Heart right ventricle (tissue), 16 donors: Measurements from ENCODE around the gene SFRP5. TPM values are rescaled to one million over a fixed set of nuclear protein-coding genes. Genes with fewer than 3 reads are reported as not detected.

ENCODE experiments used
- ATAC-seq, 8 donors: fragments of 200-7000 bp; cut with Tn5 transposase; one replicate each; pipeline ENCODE4 v1.9.1; 2020; ENCODE audit warnings: mild to moderate bottlenecking in 8 of 8, moderate library complexity in 8 of 8, moderate number of reproducible peaks in 1 of 8
- DNase-seq, 2 donors: peaks; one replicate each; pipeline ENCODE4 v3.0.0-alpha.2; 2020
- H3K27ac ChIP-seq, 10 donors: fragments of 200-600 bp; sonication (generic) in 2 of 10; one replicate each; pipeline versions ENCODE4 v1.5.0 to v1.8.0; 2020 to 2022; ENCODE audit warnings: mild to moderate bottlenecking in 3 of 10
- H3K27me3 ChIP-seq, 7 donors: fragments of 200-600 bp; one replicate each; pipeline ENCODE4 v1.8.0; 2021 to 2022; ENCODE audit warnings: mild to moderate bottlenecking in 2 of 7
- H3K36me3 ChIP-seq, 9 donors: fragments of 200-600 bp; sonication (generic) in 1 of 9; one replicate each; pipeline versions ENCODE4 v1.5.0 to v1.8.0; 2020 to 2022; ENCODE audit warnings: mild to moderate bottlenecking in 2 of 9
- H3K4me1 ChIP-seq, 9 donors: fragments of 200-600 bp; sonication (generic) in 1 of 9; one replicate each; pipeline versions ENCODE4 v1.5.0 to v1.8.0; 2020 to 2022; ENCODE audit warnings: mild to moderate bottlenecking in 4 of 9
- H3K4me3 ChIP-seq, 10 donors: fragments of 200-600 bp; sonication (generic) in 2 of 10; one replicate each; pipeline versions ENCODE4 v1.5.0 to v1.8.0; 2020 to 2022; ENCODE audit warnings: mild to moderate bottlenecking in 7 of 10, moderate library complexity in 2 of 10
- H3K9me3 ChIP-seq, 11 donors: fragments of 200-600 bp in 10 of 11; sonication (generic) in 2 of 11; one replicate each; pipeline versions ENCODE4 v1.5.0 to v1.8.0; 2013 to 2022; ENCODE audit warnings: mild to moderate bottlenecking in 2 of 11, control low read depth in 1 of 11, moderate library complexity in 1 of 11
- WGBS, 2 donors: extraction: QIAGEN DNeasy Blood & Tissue Kit; methylation state at CpG; one replicate each; pipeline ENCODE4 v1.1.7; 2013; ENCODE audit warnings: inconsistent platforms in 1 of 2; 5-methylcytosine and 5-hydroxymethylcytosine counted together
- intact Hi-C, 10 donors: fragments of 100-400 bp; cut with DNase I; formaldehyde crosslinking; loops; one replicate each; pipeline versions ENCODE4 v1.11.1 to v1.14.2; 2022
- polyA plus RNA-seq, 2 donors: library from polyadenylated mRNA; stranded (reverse); fragments of 200-250 nt; gene quantifications; one replicate each; pipeline ENCODE4 v1.2.3, GENCODE V29; 2013
- total RNA-seq, 10 donors: library from RNA; stranded (reverse); fragmentation: NEBNext Ultra II Directional in 3 of 10; extraction: Animal tissue kit (Norgen Biotek cat#: 25700) in 3 of 10; gene quantifications; one replicate each; pipeline versions ENCODE4 v1.2.1 to v1.2.4, GENCODE V29; 2021 to 2023
- TF ChIP-seq, protein P1 (sequence below), 9 donors: fragments of 200-600 bp; sonication (generic) in 2 of 9; IDR thresholded peaks; one replicate each; pipeline versions ENCODE4 v1.5.0 to v1.8.0; 2021 to 2022; ENCODE audit warnings: antibody characterized with exemption in 9 of 9, mild to moderate bottlenecking in 5 of 9, moderate library complexity in 1 of 9
- donor health status: Arrhythmogenic right ventricular cardiomyopathy.
- donor health status: ischemic (EF 13 %, LVEDD 7.1; RV severe dilation, severe dysfunction).
- donor health status: healthy with polysubstance abuse.
- donor health status: DM: no; HTN: yes; CAD: no.
- donor health status: DM: no; HTN: no; CAD: no.
- donor health status: ischemic (EF 25% LVEDD 6.9; RV normal size, moderate dysfunction).
- donor health status: ischemic (EF 25% LVEDD 5.7; RV mildly dilated, moderate dysfunction).
- donor health status: healthy.
- donor health status: DM: yes; HTN: yes; CAD: no.
- donor health status: Ischemic cardiomyopathy.
- donor health status: ischemic (EF 35%, LVEDD 5.7; RV mildly dilated, moderate dysfunction).
- donor health status: nonischemic (EF 11% LVEDD 7.7; RV severe dilation, severe dysfunction).
- donor health status: DM: yes; HTN: yes; CAD: no.
- donor health status: PGD.
- donor health status: ischemic (EF 29% LVEDD 5.4; RV normal size, mild dysfunction).
- donor health status: nonischemic (EF 23%, LVEDD 6.1; RV moderate dilation, normal function).

Gene SFRP5
- total and polyA plus RNA-seq, 12 donors: 0.19 to 4.3 (median 1.0) TPM; not detected in 2

DNA sequence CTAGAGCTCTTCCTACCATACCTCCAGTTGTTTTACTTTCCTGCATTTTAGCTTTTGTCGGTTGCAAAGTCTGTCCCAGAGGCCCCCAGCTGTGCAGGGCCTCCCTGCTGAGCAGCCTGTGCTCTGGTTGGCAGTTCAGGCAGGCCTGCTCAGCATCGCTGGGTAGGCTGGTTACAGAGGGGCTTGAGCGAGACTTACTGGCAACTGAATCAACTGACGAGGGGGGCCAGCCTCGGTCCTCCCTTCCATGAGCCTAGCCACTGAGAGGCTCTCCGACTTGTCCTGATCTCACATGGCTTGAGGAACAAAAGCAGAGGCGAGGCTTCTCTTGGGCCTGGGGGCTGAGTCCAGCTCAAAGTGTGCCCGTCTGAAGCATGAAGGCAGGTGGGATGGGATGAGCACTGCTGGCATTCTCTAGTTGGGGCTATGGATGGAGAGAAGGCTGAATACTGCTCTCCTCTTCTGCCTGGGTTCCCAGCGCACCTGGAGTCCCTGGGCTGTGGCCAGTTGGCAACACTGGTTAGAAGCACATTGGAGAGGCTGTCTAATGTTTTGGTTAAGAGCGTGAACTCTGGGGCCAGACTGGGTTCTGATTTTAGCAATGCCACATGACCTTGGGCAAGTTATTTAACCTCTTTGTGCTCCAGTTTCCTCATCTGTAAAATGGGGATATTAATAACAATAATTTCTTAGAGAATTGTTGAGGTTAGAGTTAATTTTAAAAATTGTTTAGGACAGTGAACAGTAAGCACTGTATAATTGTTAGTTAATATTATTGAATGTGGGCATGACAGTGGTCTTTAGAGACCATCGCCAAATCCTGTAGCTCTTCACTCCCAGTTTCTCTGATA, 6.9 kb upstream of the SFRP5 start:
- TF ChIP-seq, protein P1, sequence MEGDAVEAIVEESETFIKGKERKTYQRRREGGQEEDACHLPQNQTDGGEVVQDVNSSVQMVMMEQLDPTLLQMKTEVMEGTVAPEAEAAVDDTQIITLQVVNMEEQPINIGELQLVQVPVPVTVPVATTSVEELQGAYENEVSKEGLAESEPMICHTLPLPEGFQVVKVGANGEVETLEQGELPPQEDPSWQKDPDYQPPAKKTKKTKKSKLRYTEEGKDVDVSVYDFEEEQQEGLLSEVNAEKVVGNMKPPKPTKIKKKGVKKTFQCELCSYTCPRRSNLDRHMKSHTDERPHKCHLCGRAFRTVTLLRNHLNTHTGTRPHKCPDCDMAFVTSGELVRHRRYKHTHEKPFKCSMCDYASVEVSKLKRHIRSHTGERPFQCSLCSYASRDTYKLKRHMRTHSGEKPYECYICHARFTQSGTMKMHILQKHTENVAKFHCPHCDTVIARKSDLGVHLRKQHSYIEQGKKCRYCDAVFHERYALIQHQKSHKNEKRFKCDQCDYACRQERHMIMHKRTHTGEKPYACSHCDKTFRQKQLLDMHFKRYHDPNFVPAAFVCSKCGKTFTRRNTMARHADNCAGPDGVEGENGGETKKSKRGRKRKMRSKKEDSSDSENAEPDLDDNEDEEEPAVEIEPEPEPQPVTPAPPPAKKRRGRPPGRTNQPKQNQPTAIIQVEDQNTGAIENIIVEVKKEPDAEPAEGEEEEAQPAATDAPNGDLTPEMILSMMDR (IDR thresholded peaks at IDR 0.05): no peak
- WGBS, 2 donors: 82 to 84% methylated on average over 11 of the region's 11 CpGs

DNA sequence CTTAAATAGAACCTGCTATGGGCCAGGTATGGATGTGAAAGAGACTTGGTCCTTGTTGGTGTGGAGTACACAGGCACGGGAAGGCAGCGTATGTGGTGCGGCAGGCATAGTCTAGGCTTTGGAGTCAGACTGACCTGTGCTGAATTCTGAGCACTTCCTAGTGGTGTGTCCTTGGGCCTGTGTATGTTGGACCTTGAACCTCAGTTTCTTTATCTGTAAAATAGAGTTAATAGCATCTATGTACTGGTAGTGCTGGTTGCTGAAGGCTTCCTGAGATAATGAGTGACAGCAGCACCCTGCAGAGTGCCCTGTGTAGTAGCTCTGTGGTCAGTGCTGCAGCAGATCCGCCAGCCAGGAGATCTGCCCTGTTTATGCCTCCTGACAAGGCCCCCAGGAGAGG, 5.3 kb upstream of the SFRP5 start:
- Histone ChIP-seq H3K27me3 (peaks cover 0 to 20% (median 10%) of the 10 kb centered on the region in 7 donors), H3K27ac (no peak overlapping the region), H3K4me1 (peaks cover 9 to 28% (median 18%) of the 10 kb centered on the region in 9 donors), H3K9me3 (no peaks in the 10 kb centered on the region), H3K36me3 (no peaks in the 10 kb centered on the region), H3K4me3 (no peak overlapping the region)
- intact Hi-C loops: no loop called here
- ATAC-seq (no peak), DNase-seq (no peak)
- TF ChIP-seq, protein P1 (IDR thresholded peaks at IDR 0.05): no peak
- 94% methylated on average over 4 of the region's 4 CpGs for WGBS, 2 donors

More for the DNA sequence above, 6.9 kb upstream of the SFRP5 start:
- ATAC-seq (no peak), DNase-seq (no peak)
- Histone ChIP-seq H3K27ac (no peak overlapping the region), H3K27me3 (peaks cover 0 to 5% (median 0%) of the 10 kb centered on the region in 7 donors), H3K4me1 (peaks cover 9 to 26% (median 19%) of the 10 kb centered on the region in 9 donors), H3K4me3 (no peak overlapping the region), H3K36me3 (no peaks in the 10 kb centered on the region), H3K9me3 (no peaks in the 10 kb centered on the region)
- intact Hi-C loops: no loop called here

DNA sequence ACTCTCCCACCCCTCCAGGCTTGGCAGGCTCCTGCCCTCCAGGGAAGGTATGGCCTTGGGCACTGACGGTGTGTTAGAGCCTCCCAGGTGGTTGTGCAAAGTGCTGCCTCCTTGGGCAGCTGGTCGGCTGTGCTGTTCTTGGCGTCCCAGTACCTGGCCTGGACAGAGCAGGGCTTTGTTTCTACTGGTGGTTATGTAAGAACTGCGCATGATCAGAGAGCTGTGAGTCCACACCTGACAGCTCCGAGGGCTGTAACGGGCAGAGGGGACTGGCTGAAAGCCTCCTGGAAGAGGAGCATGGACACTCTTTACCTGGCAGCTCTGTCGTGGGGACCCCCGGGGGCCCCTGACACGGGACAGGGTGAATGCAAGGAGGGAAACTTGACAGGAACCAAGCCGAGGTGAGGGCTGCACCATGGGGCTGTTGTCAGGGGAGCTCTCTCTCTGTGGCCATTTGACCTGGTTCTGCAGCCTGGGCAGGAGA, 3.1 kb upstream of the SFRP5 start:
- Histone ChIP-seq H3K4me3 (no peak overlapping the region), H3K4me1 (peaks cover 0 to 15% (median 4%) of the 10 kb centered on the region in 9 donors), H3K9me3 (no peaks in the 10 kb centered on the region), H3K36me3 (no peaks in the 10 kb centered on the region), H3K27ac (no peak overlapping the region), H3K27me3 (peaks cover 0 to 42% (median 31%) of the 10 kb centered on the region in 7 donors)
- DNase-seq: no peak
- no peak for ATAC-seq
- 64 to 73% methylated on average over 10 of the region's 10 CpGs for whole genome bisulfite sequencing, 2 donors
- intact Hi-C loops: no loop called here
- TF ChIP-seq, protein P1 (IDR thresholded peaks at IDR 0.05): no peak

DNA sequence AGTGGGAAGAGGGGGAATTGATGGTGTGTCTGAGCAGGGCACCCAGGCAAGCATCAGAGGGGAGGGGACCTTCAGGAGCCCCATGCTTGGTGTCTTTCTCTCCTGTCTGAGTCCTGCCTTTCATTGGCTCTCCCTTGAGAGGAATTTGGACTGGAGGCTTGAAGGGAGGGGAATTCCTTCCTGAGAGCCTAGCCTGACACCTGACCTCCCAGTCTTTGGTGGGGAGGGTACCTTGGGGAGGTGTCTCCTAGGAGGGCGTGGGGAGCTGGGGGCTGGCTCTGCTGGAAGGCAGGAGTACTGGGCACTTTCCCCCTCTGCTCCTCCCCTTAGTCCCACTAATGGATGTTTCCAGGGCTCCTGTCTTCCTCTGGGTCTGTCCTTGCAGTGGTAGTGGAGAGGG, 1.3 kb upstream of the SFRP5 start:
- DNase-seq (no peak), ATAC-seq (no peak)
- Histone ChIP-seq H3K27ac (no peak overlapping the region), H3K27me3 (peaks cover 0 to 49% (median 36%) of the 10 kb centered on the region in 7 donors), H3K36me3 (no peaks in the 10 kb centered on the region), H3K4me3 (no peak overlapping the region), H3K9me3 (no peaks in the 10 kb centered on the region), H3K4me1 (peaks cover 0 to 15% (median 4%) of the 10 kb centered on the region in 9 donors)
- intact Hi-C loops: no loop called here
- TF ChIP-seq, protein P1 (IDR thresholded peaks at IDR 0.05): no peak
- 80% methylated on average over 1 of the region's 1 CpG for WGBS, 2 donors
